IPS-NIHi7 (cell line): ENCODE results near the gene TMEM191B.
"Not testable (repeated sequence)": the region's sequence is repeated elsewhere in the genome, so short reads cannot be mapped to it uniquely, and the experiment has no call there.

Experiments
- DNase-seq: peaks from one replicate; pipeline ENCODE4 v3.0.0; 2012; ENCODE audit warnings: mixed read lengths; ENCODE audit errors: extremely low spot score

Gene TMEM191B

GRCh38 chr22:18527752-18528596 is at the start of gene TMEM191B:
Gene TMEM191B (plus strand): TSS chr22:18527802. CDS start chr22:18527981, 179 bp downstream.
- not testable (repeated sequence) for DNase-seq

GRCh38 chr22:18496227-18496626 is 31.4 kb upstream of the TMEM191B start:
- DNase-seq = not testable (repeated sequence)

- DNase-seq = not testable (repeated sequence)
Measured at GRCh38 chr22:18511327-18511726, 16.3 kb upstream of the TMEM191B start.

- not testable (repeated sequence) for DNase-seq
Measured at GRCh38 chr22:18512378-18512777, 15.2 kb upstream of the TMEM191B start.

- not testable (repeated sequence) for DNase-seq
Measured at GRCh38 chr22:18513454-18513853, 14.1 kb upstream of the TMEM191B start.

GRCh38 chr22:18518061-18518460 is 9.5 kb upstream of the TMEM191B start, which contains the start of gene GGTLC3:
Gene GGTLC3 (minus strand): TSS chr22:18518161. CDS start chr22:18517897, 264 bp downstream.
- DNase-seq = not testable (repeated sequence)

- not testable (repeated sequence) for DNase-seq
Measured at GRCh38 chr22:18522762-18523161, 4.8 kb upstream of the TMEM191B start.

- DNase-seq = not testable (repeated sequence)
Measured at GRCh38 chr22:18523328-18523727, 4.3 kb upstream of the TMEM191B start.

GRCh38 chr22:18528597-18529415 is 1.2 kb downstream of the TMEM191B start:
- not testable (repeated sequence) for DNase-seq

- DNase-seq = not testable (repeated sequence)
Measured at GRCh38 chr22:18529416-18530145, 2.0 kb downstream of the TMEM191B start.

- not testable (repeated sequence) for DNase-seq
Measured at GRCh38 chr22:18533633-18534032, 6.0 kb downstream of the TMEM191B start.

GRCh38 chr22:18534315-18534714 is 6.7 kb downstream of the TMEM191B start:
- DNase-seq = not testable (repeated sequence)

GRCh38 chr22:18539994-18540393 is 12.4 kb downstream of the TMEM191B start:
- not testable (repeated sequence) for DNase-seq

GRCh38 chr22:18543400-18543799 is 15.8 kb downstream of the TMEM191B start:
- not testable (repeated sequence) for DNase-seq

- not testable (repeated sequence) for DNase-seq
Measured at GRCh38 chr22:18544615-18545014, 17.0 kb downstream of the TMEM191B start.

GRCh38 chr22:18549458-18550179 is 22.0 kb downstream of the TMEM191B start:
- DNase-seq = not testable (repeated sequence)

GRCh38 chr22:18551046-18551445 is 23.4 kb downstream of the TMEM191B start:
- DNase-seq = not testable (repeated sequence)

- not testable (repeated sequence) for DNase-seq
Measured at GRCh38 chr22:18552839-18553597, 25.4 kb downstream of the TMEM191B start.

- not testable (repeated sequence) for DNase-seq
Measured at GRCh38 chr22:18554280-18555256, 27.0 kb downstream of the TMEM191B start.
